Heart right ventricle (tissue), 16 donors: ENCODE measurements around the gene EFHD1. TPM values are rescaled to one million over a fixed set of nuclear protein-coding genes. Genes with fewer than 3 reads are reported as not detected.

Source experiments
- ATAC-seq, 8 donors: fragments of 200-7000 bp; cut with Tn5 transposase; one replicate each; pipeline ENCODE4 v1.9.1; 2020; ENCODE audit warnings: mild to moderate bottlenecking in 8 of 8, moderate library complexity in 8 of 8, moderate number of reproducible peaks in 1 of 8
- DNase-seq, 2 donors: peaks; one replicate each; pipeline ENCODE4 v3.0.0-alpha.2; 2020
- H3K27ac ChIP-seq, 10 donors: fragments of 200-600 bp; sonication (generic) in 2 of 10; one replicate each; pipeline versions ENCODE4 v1.5.0 to v1.8.0; 2020 to 2022; ENCODE audit warnings: mild to moderate bottlenecking in 3 of 10
- H3K27me3 ChIP-seq, 7 donors: fragments of 200-600 bp; one replicate each; pipeline ENCODE4 v1.8.0; 2021 to 2022; ENCODE audit warnings: mild to moderate bottlenecking in 2 of 7
- H3K36me3 ChIP-seq, 9 donors: fragments of 200-600 bp; sonication (generic) in 1 of 9; one replicate each; pipeline versions ENCODE4 v1.5.0 to v1.8.0; 2020 to 2022; ENCODE audit warnings: mild to moderate bottlenecking in 2 of 9
- H3K4me1 ChIP-seq, 9 donors: fragments of 200-600 bp; sonication (generic) in 1 of 9; one replicate each; pipeline versions ENCODE4 v1.5.0 to v1.8.0; 2020 to 2022; ENCODE audit warnings: mild to moderate bottlenecking in 4 of 9
- H3K4me3 ChIP-seq, 10 donors: fragments of 200-600 bp; sonication (generic) in 2 of 10; one replicate each; pipeline versions ENCODE4 v1.5.0 to v1.8.0; 2020 to 2022; ENCODE audit warnings: mild to moderate bottlenecking in 7 of 10, moderate library complexity in 2 of 10
- H3K9me3 ChIP-seq, 11 donors: fragments of 200-600 bp in 10 of 11; sonication (generic) in 2 of 11; one replicate each; pipeline versions ENCODE4 v1.5.0 to v1.8.0; 2013 to 2022; ENCODE audit warnings: mild to moderate bottlenecking in 2 of 11, control low read depth in 1 of 11, moderate library complexity in 1 of 11
- WGBS, 2 donors: extraction: QIAGEN DNeasy Blood & Tissue Kit; methylation state at CpG; one replicate each; pipeline ENCODE4 v1.1.7; 2013; ENCODE audit warnings: inconsistent platforms in 1 of 2; 5-methylcytosine and 5-hydroxymethylcytosine counted together
- intact Hi-C, 10 donors: fragments of 100-400 bp; cut with DNase I; formaldehyde crosslinking; loops; one replicate each; pipeline versions ENCODE4 v1.11.1 to v1.14.2; 2022
- polyA plus RNA-seq, 2 donors: library from polyadenylated mRNA; stranded (reverse); fragments of 200-250 nt; gene quantifications; one replicate each; pipeline ENCODE4 v1.2.3, GENCODE V29; 2013
- total RNA-seq, 10 donors: library from RNA; stranded (reverse); fragmentation: NEBNext Ultra II Directional in 3 of 10; extraction: Animal tissue kit (Norgen Biotek cat#: 25700) in 3 of 10; gene quantifications; one replicate each; pipeline versions ENCODE4 v1.2.1 to v1.2.4, GENCODE V29; 2021 to 2023
- TF ChIP-seq, protein P1 (sequence below), 9 donors: fragments of 200-600 bp; sonication (generic) in 2 of 9; IDR thresholded peaks; one replicate each; pipeline versions ENCODE4 v1.5.0 to v1.8.0; 2021 to 2022; ENCODE audit warnings: antibody characterized with exemption in 9 of 9, mild to moderate bottlenecking in 5 of 9, moderate library complexity in 1 of 9
- donor health status: Arrhythmogenic right ventricular cardiomyopathy.
- donor health status: ischemic (EF 13 %, LVEDD 7.1; RV severe dilation, severe dysfunction).
- donor health status: healthy with polysubstance abuse.
- donor health status: DM: no; HTN: yes; CAD: no.
- donor health status: DM: no; HTN: no; CAD: no.
- donor health status: ischemic (EF 25% LVEDD 6.9; RV normal size, moderate dysfunction).
- donor health status: ischemic (EF 25% LVEDD 5.7; RV mildly dilated, moderate dysfunction).
- donor health status: healthy.
- donor health status: DM: yes; HTN: yes; CAD: no.
- donor health status: Ischemic cardiomyopathy.
- donor health status: ischemic (EF 35%, LVEDD 5.7; RV mildly dilated, moderate dysfunction).
- donor health status: nonischemic (EF 11% LVEDD 7.7; RV severe dilation, severe dysfunction).
- donor health status: DM: yes; HTN: yes; CAD: no.
- donor health status: PGD.
- donor health status: ischemic (EF 29% LVEDD 5.4; RV normal size, mild dysfunction).
- donor health status: nonischemic (EF 23%, LVEDD 6.1; RV moderate dilation, normal function).

The EFHD1 gene
- total and polyA plus RNA-seq, 12 donors = 8.1 to 36.2 (median 19.5) TPM

GRCh38 chr2:232658217-232658785 is 24.9 kb downstream of the EFHD1 start:
- H3K4me3 ChIP-seq = no peak overlapping the region
- H3K9me3 ChIP-seq = no peaks in the 10 kb centered on the region
- peaks cover 0 to 17% (median 10%) of the 10 kb centered on the region in 9 donors for H3K4me1 ChIP-seq
- DNase-seq = no peak
- peaks cover 0 to 1% (median 0%) of the 10 kb centered on the region in 9 donors for H3K36me3 ChIP-seq
- intact Hi-C loops = loop anchor here in 1 of 10 donors (1.0 kb wide), 1 partner anchor 39 kb away; the partner anchor contains the start of gene GIGYF2
- TF ChIP-seq, protein P1, sequence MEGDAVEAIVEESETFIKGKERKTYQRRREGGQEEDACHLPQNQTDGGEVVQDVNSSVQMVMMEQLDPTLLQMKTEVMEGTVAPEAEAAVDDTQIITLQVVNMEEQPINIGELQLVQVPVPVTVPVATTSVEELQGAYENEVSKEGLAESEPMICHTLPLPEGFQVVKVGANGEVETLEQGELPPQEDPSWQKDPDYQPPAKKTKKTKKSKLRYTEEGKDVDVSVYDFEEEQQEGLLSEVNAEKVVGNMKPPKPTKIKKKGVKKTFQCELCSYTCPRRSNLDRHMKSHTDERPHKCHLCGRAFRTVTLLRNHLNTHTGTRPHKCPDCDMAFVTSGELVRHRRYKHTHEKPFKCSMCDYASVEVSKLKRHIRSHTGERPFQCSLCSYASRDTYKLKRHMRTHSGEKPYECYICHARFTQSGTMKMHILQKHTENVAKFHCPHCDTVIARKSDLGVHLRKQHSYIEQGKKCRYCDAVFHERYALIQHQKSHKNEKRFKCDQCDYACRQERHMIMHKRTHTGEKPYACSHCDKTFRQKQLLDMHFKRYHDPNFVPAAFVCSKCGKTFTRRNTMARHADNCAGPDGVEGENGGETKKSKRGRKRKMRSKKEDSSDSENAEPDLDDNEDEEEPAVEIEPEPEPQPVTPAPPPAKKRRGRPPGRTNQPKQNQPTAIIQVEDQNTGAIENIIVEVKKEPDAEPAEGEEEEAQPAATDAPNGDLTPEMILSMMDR (IDR thresholded peaks at IDR 0.05) = peak in 3 of 9 donors; percentile 13 to 32 (median 13)
- no peaks in the 10 kb centered on the region for H3K27me3 ChIP-seq
- no peak overlapping the region for H3K27ac ChIP-seq
- WGBS, 2 donors = 54 to 61% methylated on average over 7 of the region's 7 CpGs
- peak in 2 of 8 donors; percentile 52 to 64 for ATAC-seq

DNA sequence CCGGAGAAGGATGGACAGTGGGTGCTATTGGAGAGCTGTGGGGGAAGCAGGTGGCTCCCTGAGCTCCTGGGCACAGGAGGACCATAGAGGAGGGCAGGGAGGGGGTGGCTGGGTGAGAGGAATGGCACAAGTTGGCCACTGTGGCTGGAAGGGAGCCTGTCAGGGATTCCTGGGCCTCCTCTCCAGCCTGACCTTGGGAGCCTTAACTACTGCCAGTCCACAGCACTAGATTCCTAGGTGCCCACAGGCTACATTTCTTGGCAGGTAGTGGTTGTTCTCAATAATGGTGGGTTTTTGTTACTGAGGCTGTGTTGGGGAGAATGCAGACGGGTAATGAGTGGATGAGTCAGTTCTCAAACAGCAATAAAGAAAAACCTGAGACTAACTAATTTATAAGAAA is 26.0 kb downstream of the EFHD1 start:
- ATAC-seq = peak in 6 of 8 donors; percentile 23 to 72 (median 56)
- TF ChIP-seq, protein P1 (IDR thresholded peaks at IDR 0.05) = no peak
- 61 to 76% methylated on average over 2 of the region's 2 CpGs for WGBS, 2 donors
- Histone ChIP-seq H3K4me3 (no peak overlapping the region), H3K36me3 (peaks cover 0 to 11% (median 0%) of the 10 kb centered on the region in 9 donors), H3K4me1 (peaks cover 0 to 13% (median 10%) of the 10 kb centered on the region in 9 donors), H3K27me3 (no peaks in the 10 kb centered on the region), H3K27ac (peak overlapping the region in 3 of 10 donors; percentile 5 to 49 (median 12)), H3K9me3 (no peaks in the 10 kb centered on the region)
- intact Hi-C loops = no loop called here
- DNase-seq = no peak

DNA sequence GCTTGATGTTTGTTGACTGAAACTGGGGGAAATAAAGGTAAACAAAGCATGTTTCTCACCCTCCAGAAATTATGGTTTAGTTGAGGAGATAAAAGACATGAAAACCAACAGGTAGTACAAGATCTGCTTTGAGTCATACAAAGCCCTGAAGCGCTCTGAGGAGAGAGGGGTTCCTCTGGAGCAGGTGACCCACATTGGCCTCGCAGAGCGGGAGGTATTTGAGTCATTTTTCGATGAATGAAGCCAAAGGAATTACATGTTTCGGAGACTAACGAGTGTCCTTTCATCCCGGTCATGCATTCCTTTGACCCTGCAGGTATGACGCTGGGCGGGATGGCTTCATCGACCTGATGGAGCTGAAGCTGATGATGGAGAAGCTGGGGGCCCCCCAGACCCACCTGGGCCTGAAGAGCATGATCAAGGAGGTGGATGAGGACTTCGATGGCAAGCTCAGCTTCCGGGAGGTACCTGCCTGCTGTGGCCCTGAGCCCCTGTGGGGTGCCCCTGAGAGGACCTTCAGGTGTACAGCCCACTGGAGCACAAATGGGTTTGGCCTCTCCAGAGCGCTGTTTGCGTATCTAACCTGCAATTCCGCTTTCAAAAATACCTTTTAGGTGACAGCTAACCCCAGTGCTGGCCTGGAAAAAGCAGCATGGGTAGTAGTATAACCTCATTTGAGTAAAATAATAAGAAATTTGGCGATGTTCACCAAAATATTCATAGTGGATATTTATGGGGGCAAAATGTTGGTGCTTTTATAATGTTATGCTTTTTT is 29.3 kb downstream of the EFHD1 start:
- intact Hi-C loops = no loop called here
- no peak overlapping the region for H3K27ac ChIP-seq
- TF ChIP-seq, protein P1 (IDR thresholded peaks at IDR 0.05) = no peak
- no peak for DNase-seq
- no peak for ATAC-seq
- H3K36me3 ChIP-seq = peaks cover 0 to 22% (median 0%) of the 10 kb centered on the region in 9 donors
- H3K9me3 ChIP-seq = no peaks in the 10 kb centered on the region
- WGBS, 2 donors = 93 to 94% methylated on average over 16 of the region's 16 CpGs
- H3K4me3 ChIP-seq = no peak overlapping the region
- H3K27me3 ChIP-seq = no peaks in the 10 kb centered on the region
- H3K4me1 ChIP-seq = peaks cover 0 to 30% (median 10%) of the 10 kb centered on the region in 9 donors

- DNase-seq = no peak
- WGBS, 2 donors = 56 to 69% methylated on average over 7 of the region's 7 CpGs
- peak overlapping the region in 2 of 10 donors; percentile 2 to 83 for H3K27ac ChIP-seq
- peaks cover 2 to 35% (median 16%) of the 10 kb centered on the region in 9 donors for H3K4me1 ChIP-seq
- peaks cover 0 to 29% (median 0%) of the 10 kb centered on the region in 9 donors for H3K36me3 ChIP-seq
- H3K4me3 ChIP-seq = no peak overlapping the region
- TF ChIP-seq, protein P1 (IDR thresholded peaks at IDR 0.05) = no peak
- H3K27me3 ChIP-seq = no peaks in the 10 kb centered on the region
- H3K9me3 ChIP-seq = no peaks in the 10 kb centered on the region
- intact Hi-C loops = loop anchor here in 4 of 10 donors (5.0 kb wide), 2 partner anchors 54 to 59 kb away; no protein-coding TSS in a partner anchor
- ATAC-seq = peak in 2 of 8 donors; percentile 51 to 55
These were observed 32.8 kb downstream of the EFHD1 start for GRCh38 chr2:232666051-232666805.
